ENCODE measurements around the gene OR2V1. TPM values are rescaled to one million over a fixed set of nuclear protein-coding genes. Genes with fewer than 3 reads are reported as not detected.
"Not testable (repeated sequence)": the region's sequence is repeated elsewhere in the genome, so short reads cannot be mapped to it uniquely, and the experiment has no call there.

OR2V1 gene
- total RNA-seq, 1 donor from 2014 or later = not detected

- TF ChIP-seq, protein P1, sequence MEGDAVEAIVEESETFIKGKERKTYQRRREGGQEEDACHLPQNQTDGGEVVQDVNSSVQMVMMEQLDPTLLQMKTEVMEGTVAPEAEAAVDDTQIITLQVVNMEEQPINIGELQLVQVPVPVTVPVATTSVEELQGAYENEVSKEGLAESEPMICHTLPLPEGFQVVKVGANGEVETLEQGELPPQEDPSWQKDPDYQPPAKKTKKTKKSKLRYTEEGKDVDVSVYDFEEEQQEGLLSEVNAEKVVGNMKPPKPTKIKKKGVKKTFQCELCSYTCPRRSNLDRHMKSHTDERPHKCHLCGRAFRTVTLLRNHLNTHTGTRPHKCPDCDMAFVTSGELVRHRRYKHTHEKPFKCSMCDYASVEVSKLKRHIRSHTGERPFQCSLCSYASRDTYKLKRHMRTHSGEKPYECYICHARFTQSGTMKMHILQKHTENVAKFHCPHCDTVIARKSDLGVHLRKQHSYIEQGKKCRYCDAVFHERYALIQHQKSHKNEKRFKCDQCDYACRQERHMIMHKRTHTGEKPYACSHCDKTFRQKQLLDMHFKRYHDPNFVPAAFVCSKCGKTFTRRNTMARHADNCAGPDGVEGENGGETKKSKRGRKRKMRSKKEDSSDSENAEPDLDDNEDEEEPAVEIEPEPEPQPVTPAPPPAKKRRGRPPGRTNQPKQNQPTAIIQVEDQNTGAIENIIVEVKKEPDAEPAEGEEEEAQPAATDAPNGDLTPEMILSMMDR (IDR thresholded peaks at IDR 0.05) = no peak
- TF ChIP-seq EZH2 (IDR thresholded peaks at IDR 0.05) (no peak), EZH2phosphoT487 (IDR thresholded peaks at IDR 0.05) (no peak)
- peaks cover 49% of the 10 kb centered on the region for H3K27me3 Mint-ChIP-seq (ENCODE audit: insufficient read depth, low read depth)
- Histone ChIP-seq H3K79me2 (ENCODE audit: low read depth) (no peaks in the 10 kb centered on the region), H3K9ac (no peak overlapping the region), H2AFZ (replicated peaks) (no peak overlapping the region), H3K9me3 (ENCODE audit: low read depth) (no peaks in the 10 kb centered on the region), H3K4me2 (no peak overlapping the region), H3K27ac (no peak overlapping the region), H3K27me3 (peaks cover 88% of the 10 kb centered on the region), H4K20me1 (ENCODE audit: low read depth) (no peaks in the 10 kb centered on the region), H3F3A (ENCODE audit: low read depth) (peaks cover 4% of the 10 kb centered on the region), H3K4me1 (no peaks in the 10 kb centered on the region), H3K4me3 (no peak overlapping the region), H3K36me3 (no peaks in the 10 kb centered on the region)
- H3K9me3 Mint-ChIP-seq = peaks cover 4% of the 10 kb centered on the region
- no peak overlapping the region for H3K27ac Mint-ChIP-seq
- H3K4me1 Mint-ChIP-seq = peaks cover 4% of the 10 kb centered on the region
- no peaks in the 10 kb centered on the region for H3K36me3 Mint-ChIP-seq
- DNase-seq (ENCODE audit: low spot score) = no peak
- H3K4me3 Mint-ChIP-seq = peak overlapping the region; percentile 10
These were observed 22.3 kb downstream of the OR2V1 start for GRCh38 chr5:181108578-181109165.

- no peak overlapping the region for H3K27ac Mint-ChIP-seq
- Histone ChIP-seq H3K36me3 (no peaks in the 10 kb centered on the region), H3F3A (ENCODE audit: low read depth) (peaks cover 4% of the 10 kb centered on the region), H2AFZ (replicated peaks) (no peak overlapping the region), H3K79me2 (ENCODE audit: low read depth) (no peaks in the 10 kb centered on the region), H3K9me3 (ENCODE audit: low read depth) (no peaks in the 10 kb centered on the region), H3K4me3 (no peak overlapping the region), H3K27me3 (peaks cover 83% of the 10 kb centered on the region), H4K20me1 (ENCODE audit: low read depth) (no peaks in the 10 kb centered on the region), H3K4me1 (no peaks in the 10 kb centered on the region), H3K4me2 (no peak overlapping the region), H3K9ac (no peak overlapping the region), H3K27ac (no peak overlapping the region)
- peaks cover 4% of the 10 kb centered on the region for H3K4me1 Mint-ChIP-seq
- no peaks in the 10 kb centered on the region for H3K36me3 Mint-ChIP-seq
- peaks cover 2% of the 10 kb centered on the region for H3K9me3 Mint-ChIP-seq
- H3K27me3 Mint-ChIP-seq (ENCODE audit: insufficient read depth, low read depth) = peaks cover 50% of the 10 kb centered on the region
- no peak for DNase-seq (ENCODE audit: low spot score)
- TF ChIP-seq, protein P1 (IDR thresholded peaks at IDR 0.05) = no peak
- TF ChIP-seq EZH2 (IDR thresholded peaks at IDR 0.05) = no peak
- TF ChIP-seq EZH2phosphoT487 (IDR thresholded peaks at IDR 0.05) = no peak
- H3K4me3 Mint-ChIP-seq = no peak overlapping the region
These were observed 23.3 kb downstream of the OR2V1 start for GRCh38 chr5:181107699-181108098.

DNA sequence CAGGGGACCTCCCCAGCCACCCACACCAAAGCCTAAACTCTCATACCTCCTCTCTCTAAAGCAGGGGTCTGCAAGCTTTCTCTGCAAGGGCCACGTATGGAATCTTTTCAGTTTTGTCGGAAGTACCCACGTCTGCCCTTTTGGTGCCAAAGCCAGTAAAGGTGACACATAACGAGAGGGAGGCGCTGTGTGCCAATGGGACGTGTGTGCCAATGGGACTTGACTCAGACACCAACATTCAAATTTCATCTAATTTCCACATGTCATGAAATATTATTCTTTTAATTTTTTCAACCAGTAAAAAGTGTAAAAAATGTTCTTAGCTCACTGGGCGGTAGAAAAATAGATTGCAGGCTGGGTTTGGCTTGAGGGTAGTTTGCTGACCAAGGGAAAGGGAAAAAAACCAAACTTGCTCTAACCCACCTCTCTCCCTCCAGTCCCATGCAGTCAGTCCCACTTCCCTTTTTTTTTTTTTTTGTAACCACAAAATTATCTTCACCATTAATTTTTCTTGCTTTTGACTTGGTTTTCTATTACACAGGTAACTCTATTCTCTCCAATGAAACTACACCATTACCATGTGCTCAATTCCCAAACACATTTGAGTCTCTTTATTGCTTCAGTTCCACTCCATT, 25.5 kb downstream of the OR2V1 start:
- Histone ChIP-seq H3K4me3 (no peak overlapping the region), H3K4me1 (no peaks in the 10 kb centered on the region), H3K79me2 (ENCODE audit: low read depth) (no peaks in the 10 kb centered on the region), H3K9ac (no peak overlapping the region), H3K36me3 (no peaks in the 10 kb centered on the region), H4K20me1 (ENCODE audit: low read depth) (no peaks in the 10 kb centered on the region), H2AFZ (replicated peaks) (no peak overlapping the region), H3K9me3 (ENCODE audit: low read depth) (no peaks in the 10 kb centered on the region), H3K27me3 (peaks cover 66% of the 10 kb centered on the region), H3K27ac (no peak overlapping the region), H3F3A (ENCODE audit: low read depth) (peaks cover 5% of the 10 kb centered on the region), H3K4me2 (no peak overlapping the region)
- Mint-ChIP-seq H3K4me3 (no peak overlapping the region), H3K27me3 (ENCODE audit: insufficient read depth, low read depth) (peaks cover 40% of the 10 kb centered on the region), H3K27ac (no peak overlapping the region), H3K9me3 (peaks cover 2% of the 10 kb centered on the region), H3K4me1 (peaks cover 4% of the 10 kb centered on the region), H3K36me3 (no peaks in the 10 kb centered on the region)
- TF ChIP-seq EZH2 (IDR thresholded peaks at IDR 0.05) (no peak), EZH2phosphoT487 (IDR thresholded peaks at IDR 0.05) (no peak)
- TF ChIP-seq, protein P1 (IDR thresholded peaks at IDR 0.05) = no peak
- DNase-seq (ENCODE audit: low spot score) = no peak

DNA sequence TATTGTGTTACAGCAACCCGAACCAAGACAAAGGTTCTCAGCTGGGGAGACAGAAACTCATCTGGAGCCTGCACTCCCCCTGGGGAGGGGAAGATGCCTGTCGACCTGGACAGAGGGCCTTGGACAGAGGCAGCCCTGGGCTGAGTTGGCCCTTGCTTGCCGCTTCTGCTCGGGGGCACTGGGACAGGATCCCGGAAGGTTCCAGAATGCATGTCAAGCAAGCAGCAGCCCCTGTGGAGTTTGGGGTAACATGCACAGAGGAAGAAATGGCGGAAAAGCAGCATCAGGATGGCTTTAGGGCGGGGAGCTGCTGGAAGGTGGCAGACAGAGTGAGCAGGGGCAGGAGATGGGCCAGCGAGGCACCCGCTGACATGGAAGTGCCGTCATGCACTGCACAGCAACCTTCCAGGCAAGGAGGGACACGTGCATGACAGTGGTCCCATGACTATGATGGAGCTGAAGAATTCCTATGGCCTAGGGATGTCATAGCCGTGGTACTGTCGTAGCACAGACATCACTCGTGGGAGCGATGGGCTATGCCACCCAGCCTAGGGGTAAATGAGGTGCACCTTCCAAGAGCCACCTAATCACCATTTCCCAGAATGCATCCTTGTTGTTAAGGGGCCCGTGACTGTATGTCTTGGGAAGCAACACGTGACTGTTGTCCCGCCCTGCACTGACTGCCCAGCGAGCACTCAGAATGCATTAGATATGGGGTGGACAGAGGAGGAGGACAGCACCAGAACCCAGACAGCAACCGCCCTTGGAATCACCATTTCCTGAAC, 26.2 kb downstream of the OR2V1 start:
- DNase-seq (ENCODE audit: low spot score); H3K4me3 ChIP-seq; H3K4me1 Mint-ChIP-seq; H3K36me3 Mint-ChIP-seq; H3K9me3 ChIP-seq (ENCODE audit: low read depth); H2AFZ ChIP-seq (replicated peaks); H3K36me3 ChIP-seq; H3K79me2 ChIP-seq (ENCODE audit: low read depth); H3K4me3 Mint-ChIP-seq; H3K9ac ChIP-seq; H3K27ac ChIP-seq; H3K4me1 ChIP-seq; H4K20me1 ChIP-seq (ENCODE audit: low read depth); H3K4me2 ChIP-seq; H3K9me3 Mint-ChIP-seq; H3K27ac Mint-ChIP-seq: not testable (repeated sequence)
- peaks cover 46% of the 10 kb centered on the region for H3K27me3 Mint-ChIP-seq (ENCODE audit: insufficient read depth, low read depth)
- Histone ChIP-seq H3F3A (ENCODE audit: low read depth) (peaks cover 12% of the 10 kb centered on the region), H3K27me3 (peaks cover 66% of the 10 kb centered on the region)
